GM06990 (cell line): ENCODE results near the gene HS6ST2.

Experiments used
- DNase-seq: peaks from one replicate; pipeline ENCODE4 v3.0.0-alpha.2; 2011; ENCODE audit not compliant: insufficient read length; ENCODE audit errors: extremely low read depth
- H3K27me3 ChIP-seq: replicated peaks from 2 replicates; pipeline ENCODE4 v1.6.0; 2011; ENCODE audit warnings: low read length; ENCODE audit not compliant: control insufficient read depth, insufficient read depth
- H3K36me3 ChIP-seq: 2 replicates; pipeline ENCODE4 v1.5.1; 2011; ENCODE audit warnings: low read length; ENCODE audit not compliant: control insufficient read depth, insufficient read depth
- H3K4me3 ChIP-seq: replicated peaks from 2 replicates; pipeline ENCODE4 v1.5.1; 2011; ENCODE audit warnings: low read depth, mild to moderate bottlenecking, control low read depth, low read length
- CTCF ChIP-seq: IDR thresholded peaks from 2 replicates; pipeline ENCODE4 v1.5.1; 2011; ENCODE audit warnings: low read length, control low read depth, mild to moderate bottlenecking, inconsistent platforms; ENCODE audit not compliant: insufficient read depth, poor library complexity, severe bottlenecking

Gene HS6ST2

GRCh38 chrX:132750331-132751062 lies 207.9 kb downstream of the HS6ST2 start:
- no peak for DNase-seq
- no peaks in the 10 kb centered on the region for H3K36me3 ChIP-seq
- H3K27me3 ChIP-seq = no peaks in the 10 kb centered on the region
- H3K4me3 ChIP-seq = no peak overlapping the region
- TF ChIP-seq CTCF = no peak

- no peak for TF ChIP-seq CTCF
- H3K4me3 ChIP-seq = no peak overlapping the region
- no peaks in the 10 kb centered on the region for H3K27me3 ChIP-seq
- no peaks in the 10 kb centered on the region for H3K36me3 ChIP-seq
- no peak for DNase-seq
Measured at GRCh38 chrX:132749406-132749805, 209.0 kb downstream of the HS6ST2 start.

GRCh38 chrX:132748909-132749308 lies 209.5 kb downstream of the HS6ST2 start:
- no peak for TF ChIP-seq CTCF

GRCh38 chrX:132748268-132748667 lies 210.2 kb downstream of the HS6ST2 start:
- Histone ChIP-seq H3K36me3 (no peaks in the 10 kb centered on the region), H3K4me3 (no peak overlapping the region), H3K27me3 (no peaks in the 10 kb centered on the region)
- no peak for DNase-seq
- TF ChIP-seq CTCF = no peak

More at GRCh38 chrX:132748909-132749308, 209.5 kb downstream of the HS6ST2 start:
- H3K36me3 ChIP-seq = no peaks in the 10 kb centered on the region
- no peak overlapping the region for H3K4me3 ChIP-seq
- no peaks in the 10 kb centered on the region for H3K27me3 ChIP-seq
- no peak for DNase-seq

GRCh38 chrX:132745593-132745992 lies 212.8 kb downstream of the HS6ST2 start:
- TF ChIP-seq CTCF = no peak
- Histone ChIP-seq H3K36me3 (no peaks in the 10 kb centered on the region), H3K4me3 (no peak overlapping the region), H3K27me3 (no peaks in the 10 kb centered on the region; the same call in 1 of the 2 replicates)
- no peak for DNase-seq
